HG03469 (cell line): ENCODE data around the gene SPNS3.

Experiments used
- ATAC-seq: cut with Tn5 transposase; IDR thresholded peaks from one replicate; pipeline ENCODE4 v1.9.1; 2021; ENCODE audit warnings: mild to moderate bottlenecking, moderate library complexity, moderate number of reproducible peaks; ENCODE audit not compliant: unreplicated experiment

Gene SPNS3

GRCh38 chr17:4433515-4434031 is at the start of gene SPNS3:
SPNS3 (plus strand) TSS chr17:4433940; CDS start chr17:4433968, 28 bp downstream.
- no peak for ATAC-seq

- ATAC-seq: no peak
Observed at GRCh38 chr17:4386406-4386805, 47.3 kb upstream of the SPNS3 start.

GRCh38 chr17:4387137-4387536 is 46.6 kb upstream of the SPNS3 start:
- no peak for ATAC-seq

GRCh38 chr17:4389079-4389478 is 44.7 kb upstream of the SPNS3 start:
- ATAC-seq: no peak

GRCh38 chr17:4393806-4394205 is 39.9 kb upstream of the SPNS3 start:
- no peak for ATAC-seq

GRCh38 chr17:4394208-4395110 is 39.3 kb upstream of the SPNS3 start:
- no peak for ATAC-seq

GRCh38 chr17:4395111-4395478 is 38.6 kb upstream of the SPNS3 start:
- ATAC-seq: no peak

GRCh38 chr17:4397840-4398239 is 35.9 kb upstream of the SPNS3 start:
- ATAC-seq: no peak

GRCh38 chr17:4405038-4405669 is 28.6 kb upstream of the SPNS3 start:
- no peak for ATAC-seq

- no peak for ATAC-seq
Observed at GRCh38 chr17:4405699-4406098, 28.0 kb upstream of the SPNS3 start.

GRCh38 chr17:4406386-4406785 is 27.4 kb upstream of the SPNS3 start:
- ATAC-seq: no peak

GRCh38 chr17:4407216-4407615 is 26.5 kb upstream of the SPNS3 start:
- no peak for ATAC-seq

- ATAC-seq: no peak
Observed at GRCh38 chr17:4407851-4408250, 25.9 kb upstream of the SPNS3 start.

- no peak for ATAC-seq
Observed at GRCh38 chr17:4409659-4410058, 24.1 kb upstream of the SPNS3 start.

- ATAC-seq: no peak
Observed at GRCh38 chr17:4411201-4411600, 22.5 kb upstream of the SPNS3 start.

- ATAC-seq: peak; percentile 58
Observed at GRCh38 chr17:4412933-4413831, 20.6 kb upstream of the SPNS3 start.

- no peak for ATAC-seq
Observed at GRCh38 chr17:4417129-4417667, 16.5 kb upstream of the SPNS3 start.

GRCh38 chr17:4420692-4421131 is 13.0 kb upstream of the SPNS3 start:
- ATAC-seq: peak; percentile 52

- ATAC-seq: no peak
Observed at GRCh38 chr17:4422864-4423263, 10.9 kb upstream of the SPNS3 start.

- ATAC-seq: no peak
Observed at GRCh38 chr17:4425398-4425797, 8.3 kb upstream of the SPNS3 start.
